ENCODE measurements around the gene TNPO3.
A peak's percentile ranks its signal among the peaks of the same experiment; 100 is the strongest.
"Not testable (repeated sequence)": the region's sequence is repeated elsewhere in the genome, so short reads cannot be mapped to it uniquely, and the experiment has no call there.

Gene TNPO3

DNA sequence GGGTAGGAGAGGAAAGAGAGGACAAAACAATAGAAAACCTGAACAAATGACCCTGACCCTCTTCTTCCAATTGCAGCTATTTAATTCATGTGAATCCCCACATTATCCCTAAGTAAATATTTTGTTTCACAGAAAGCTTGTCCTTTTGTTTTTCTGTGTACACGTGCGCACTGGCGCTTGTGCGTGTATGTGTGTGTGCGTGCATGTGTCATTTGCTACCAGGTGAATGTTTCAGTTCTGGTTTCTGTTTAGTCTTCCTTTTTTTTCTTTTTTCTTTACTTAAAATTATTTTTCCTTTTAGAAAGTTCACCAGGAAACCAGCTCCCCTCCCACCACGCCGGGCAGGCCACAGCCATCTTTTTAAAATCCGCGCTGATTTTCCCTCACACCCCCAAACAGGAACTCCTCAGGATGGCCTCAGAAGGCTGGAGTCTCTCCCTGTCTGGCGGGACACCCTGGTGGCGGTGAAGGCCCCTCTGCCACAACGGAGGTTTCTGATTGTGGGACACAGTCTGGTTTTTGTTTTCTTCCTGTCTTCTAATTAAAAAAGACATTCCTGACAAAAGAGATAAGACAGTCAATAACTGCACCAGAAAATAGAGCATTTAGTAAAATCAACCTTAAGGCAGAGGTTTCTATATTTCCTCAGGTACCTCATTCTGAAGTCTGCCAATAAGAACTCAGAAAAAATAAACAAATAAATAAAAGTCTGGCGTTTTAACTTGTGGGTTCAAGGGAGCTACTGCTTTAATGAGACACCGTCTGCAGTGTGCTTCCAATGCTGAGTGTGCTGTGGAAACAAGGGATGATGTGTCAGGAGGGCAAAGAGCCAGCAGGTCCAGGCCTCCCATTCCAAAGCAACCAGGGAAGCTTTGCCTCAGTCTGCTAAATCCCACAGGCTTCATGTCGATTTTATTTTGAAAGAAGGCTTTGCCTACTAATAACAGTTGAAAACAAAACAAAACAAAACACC is 99.8 kb downstream of the TNPO3 start:
- no peak for DNase-seq

DNA sequence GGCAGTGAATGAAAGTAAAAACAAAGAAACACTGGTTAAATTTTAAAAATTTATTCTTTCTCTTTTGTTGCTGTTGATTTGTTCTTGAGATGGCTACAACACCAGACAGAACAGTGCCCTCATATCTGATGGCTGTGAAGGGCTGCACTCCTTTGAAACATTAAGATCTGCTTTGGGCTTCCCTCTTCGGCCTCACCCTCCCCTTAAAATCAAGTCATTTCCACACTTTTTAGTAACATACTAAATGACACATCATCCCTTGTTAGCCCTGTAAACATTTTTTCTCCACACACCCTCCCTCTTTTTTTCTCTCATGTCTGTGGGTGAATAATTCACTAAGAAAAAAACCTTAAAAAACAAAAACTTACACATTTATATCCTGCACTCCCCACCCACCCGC is 100.8 kb downstream of the TNPO3 start:
- DNase-seq = no peak

DNA sequence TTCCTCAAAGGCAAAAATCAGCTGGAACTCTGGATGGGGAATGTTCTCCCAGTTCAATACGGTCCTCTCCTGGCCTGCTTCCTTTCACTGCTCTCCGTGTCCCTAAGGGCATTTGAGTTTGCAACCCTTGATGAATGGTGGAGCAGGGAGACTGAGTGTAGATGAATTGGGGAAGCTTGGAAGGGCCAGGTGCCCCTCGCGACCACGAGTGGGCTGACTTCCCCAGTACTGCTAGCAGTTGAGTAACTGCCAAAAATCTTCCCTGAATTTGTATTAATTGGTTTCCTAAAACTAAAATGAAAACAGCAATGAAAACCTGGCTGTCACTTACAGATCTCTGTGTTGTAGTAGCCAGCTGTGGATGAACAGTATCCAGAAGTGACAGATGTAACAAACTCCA is 103.6 kb downstream of the TNPO3 start:
- DNase-seq = no peak

DNA sequence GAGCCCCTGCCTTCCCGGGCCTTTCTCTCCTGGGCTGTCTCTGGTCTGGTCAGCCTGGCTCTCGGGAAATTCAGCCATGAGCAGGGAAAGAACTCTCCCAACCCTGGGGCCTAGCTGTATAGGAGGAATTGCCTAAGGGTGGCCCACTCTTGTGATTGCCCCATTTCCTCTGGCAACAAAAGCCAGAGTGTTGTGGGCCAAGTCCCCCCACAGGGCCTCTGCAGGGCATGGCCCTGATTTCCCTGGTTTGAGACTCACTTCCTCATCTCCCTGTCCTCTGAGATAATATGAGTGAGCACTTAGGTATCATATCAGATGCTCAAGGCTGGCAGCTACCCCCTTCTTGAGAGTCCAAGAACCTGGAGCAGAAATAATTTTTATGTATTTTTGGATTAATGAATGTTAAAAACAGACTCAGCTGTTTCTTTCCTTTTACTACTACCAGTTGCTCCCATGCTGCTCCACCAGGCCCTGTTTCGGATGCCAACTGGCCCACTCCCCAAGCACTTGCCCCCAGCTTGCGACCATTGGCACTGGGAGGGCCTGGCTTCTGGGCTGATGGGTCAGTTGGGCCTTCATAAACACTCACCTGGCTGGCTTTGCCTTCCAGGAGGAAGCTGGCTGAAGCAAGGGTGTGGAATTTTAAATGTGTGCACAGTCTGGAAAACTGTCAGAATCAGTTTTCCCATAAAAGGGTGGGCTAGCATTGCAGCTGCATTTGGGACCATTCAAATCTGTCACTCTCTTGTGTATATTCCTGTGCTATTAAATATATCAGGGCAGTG is 105.7 kb downstream of the TNPO3 start:
- no peak for DNase-seq

DNA sequence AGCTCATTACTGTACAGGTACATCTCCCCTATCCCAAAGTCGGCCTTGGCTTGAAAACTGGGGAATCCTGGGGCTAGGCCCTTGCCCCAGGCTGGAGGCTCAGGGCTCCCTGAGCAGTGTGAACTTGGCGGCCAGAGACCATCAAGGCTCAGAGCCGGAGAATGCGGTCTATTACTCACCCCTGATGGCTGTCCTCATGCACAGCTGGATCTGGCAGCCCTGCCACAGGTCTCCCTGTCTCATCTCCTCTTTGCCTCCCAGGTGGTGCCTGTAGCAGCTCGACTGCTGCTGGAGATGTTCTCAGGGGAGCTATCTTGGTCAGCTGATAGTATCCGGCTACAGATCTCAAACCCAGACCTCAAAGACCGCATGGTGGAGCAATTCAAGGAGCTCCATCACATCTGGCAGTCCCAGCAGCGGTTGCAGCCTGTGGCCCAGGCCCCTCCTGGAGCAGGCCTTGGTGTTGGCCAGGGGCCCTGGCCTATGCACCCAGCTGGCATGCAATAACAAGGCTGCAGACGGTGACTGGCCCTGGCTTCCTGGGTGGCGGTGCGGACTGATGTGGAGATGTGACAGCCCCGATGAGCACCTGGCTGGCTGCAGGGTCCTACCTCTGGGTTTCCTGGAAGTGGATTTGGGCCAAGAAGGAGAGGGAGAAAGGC is 106.5 kb downstream of the TNPO3 start:
- DNase-seq = no peak

DNA sequence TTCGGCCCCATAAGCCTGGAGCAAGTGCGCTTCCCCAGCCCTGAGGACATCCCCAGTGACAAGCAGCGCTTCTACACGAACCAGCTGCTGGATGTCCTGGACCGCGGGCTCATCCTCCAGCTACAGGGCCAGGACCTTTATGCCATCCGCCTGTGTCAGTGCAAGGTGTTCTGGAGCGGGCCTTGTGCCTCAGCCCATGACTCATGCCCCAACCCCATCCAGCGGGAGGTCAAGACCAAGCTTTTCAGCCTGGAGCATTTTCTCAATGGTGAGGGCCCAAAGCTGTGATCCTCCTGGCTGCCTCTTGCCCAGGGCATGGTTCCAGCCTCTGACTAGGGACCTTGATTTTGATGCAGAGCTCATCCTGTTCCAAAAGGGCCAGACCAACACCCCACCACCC is 107.1 kb downstream of the TNPO3 start:
- no peak for DNase-seq

DNA sequence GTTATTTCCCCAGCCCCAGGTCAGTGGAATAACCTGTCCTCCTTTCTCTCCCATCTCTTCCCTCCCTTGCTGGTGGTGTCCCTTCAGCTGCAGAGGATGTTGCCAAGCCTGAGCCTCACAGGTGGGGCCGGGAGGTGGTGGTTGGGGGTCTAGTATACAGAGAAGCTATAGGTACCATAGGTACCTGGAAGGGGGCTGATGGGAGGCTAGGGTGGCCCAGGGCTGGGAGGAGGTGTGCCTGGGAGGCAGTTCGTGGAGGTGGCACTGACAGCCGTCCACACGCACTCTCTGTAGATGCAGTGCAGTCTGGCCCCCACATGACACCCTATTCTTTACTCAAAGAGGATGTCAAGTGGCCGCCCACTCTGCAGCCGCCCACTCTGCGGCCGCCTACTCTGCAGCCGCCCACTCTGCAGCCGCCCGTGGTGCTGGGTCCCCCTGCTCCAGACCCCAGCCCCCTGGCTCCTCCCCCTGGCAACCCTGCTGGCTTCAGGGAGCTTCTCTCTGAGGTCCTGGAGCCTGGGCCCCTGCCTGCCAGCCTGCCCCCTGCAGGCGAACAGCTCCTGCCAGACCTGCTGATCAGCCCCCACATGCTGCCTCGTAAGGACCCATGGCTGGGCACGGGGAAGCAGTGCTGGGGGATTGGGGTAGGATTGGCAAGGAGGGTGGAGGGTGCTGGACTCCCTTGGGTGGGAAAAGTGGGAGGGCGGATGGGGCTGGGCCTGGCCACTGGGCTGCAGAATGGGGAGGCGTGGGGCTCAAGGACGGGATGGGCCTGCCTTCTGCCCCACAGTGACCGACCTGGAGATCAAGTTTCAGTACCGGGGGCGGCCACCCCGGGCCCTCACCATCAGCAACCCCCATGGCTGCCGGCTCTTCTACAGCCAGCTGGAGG is 107.7 kb downstream of the TNPO3 start:
- DNase-seq = no peak

DNA sequence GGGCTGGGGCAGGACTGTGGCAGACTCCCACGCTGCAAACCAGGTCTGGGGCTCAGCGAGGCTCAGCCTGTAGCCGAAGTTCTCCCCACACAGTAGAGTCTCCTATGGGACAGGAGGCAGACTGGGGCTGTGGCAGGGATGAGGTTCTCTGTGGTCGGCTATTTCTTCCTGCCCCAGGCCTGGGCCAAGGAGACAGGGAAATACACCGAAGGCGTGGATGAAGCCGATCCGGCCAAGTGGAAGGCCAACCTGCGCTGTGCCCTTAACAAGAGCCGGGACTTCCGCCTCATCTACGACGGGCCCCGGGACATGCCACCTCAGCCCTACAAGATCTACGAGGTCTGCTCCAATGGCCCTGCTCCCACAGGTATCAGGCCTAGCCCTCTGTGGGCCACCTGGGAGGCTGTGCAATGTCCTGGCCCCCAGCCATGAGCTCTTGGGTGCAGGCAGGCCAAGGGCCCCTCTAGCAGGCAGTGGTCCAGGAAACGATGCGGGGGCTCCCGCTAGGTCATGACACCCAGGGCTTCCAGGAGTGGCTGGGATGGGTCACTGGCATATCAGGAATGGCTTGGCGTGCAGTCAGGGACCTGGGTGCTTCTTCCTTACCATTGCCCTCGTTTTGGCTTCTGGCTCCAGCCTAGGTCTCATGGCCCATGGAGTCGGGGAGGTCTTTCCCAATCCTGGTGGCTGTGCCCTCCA is 109.1 kb downstream of the TNPO3 start:
- DNase-seq = no peak

DNA sequence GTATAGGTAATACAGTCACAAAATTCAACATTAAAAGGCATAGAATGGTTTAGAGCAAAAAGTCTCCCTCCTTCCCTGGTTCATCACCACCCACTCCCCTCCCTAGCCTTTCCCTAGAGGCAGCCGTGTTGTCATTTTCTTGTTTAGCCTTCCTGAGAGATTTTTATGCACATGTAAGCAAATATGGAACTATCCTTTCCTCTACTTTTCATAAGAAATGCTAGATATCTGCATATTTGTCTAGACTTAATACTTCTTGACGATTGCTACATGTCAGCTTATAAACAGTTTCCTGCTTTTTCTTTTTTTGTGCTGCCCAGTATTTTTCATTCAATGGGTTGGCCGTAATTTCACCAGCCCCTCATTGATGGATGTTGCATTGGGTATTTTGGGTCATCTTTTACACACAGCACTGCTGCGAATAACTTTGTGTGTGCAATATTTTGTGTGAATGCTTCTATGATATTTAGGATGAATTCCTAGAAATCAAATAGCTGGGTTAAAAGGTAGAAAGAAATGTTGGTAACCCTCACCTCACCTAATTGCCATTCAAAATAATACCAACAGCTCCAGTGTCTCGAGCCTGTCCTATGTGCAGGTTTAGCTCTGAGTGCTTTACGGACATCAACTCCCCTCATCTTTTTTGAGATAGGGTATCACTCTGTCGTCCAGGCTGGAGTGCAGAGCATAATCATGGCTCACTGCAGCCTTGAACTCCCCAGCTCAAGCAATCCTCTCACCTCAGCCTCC is 110.2 kb downstream of the TNPO3 start:
- DNase-seq = no peak

DNA sequence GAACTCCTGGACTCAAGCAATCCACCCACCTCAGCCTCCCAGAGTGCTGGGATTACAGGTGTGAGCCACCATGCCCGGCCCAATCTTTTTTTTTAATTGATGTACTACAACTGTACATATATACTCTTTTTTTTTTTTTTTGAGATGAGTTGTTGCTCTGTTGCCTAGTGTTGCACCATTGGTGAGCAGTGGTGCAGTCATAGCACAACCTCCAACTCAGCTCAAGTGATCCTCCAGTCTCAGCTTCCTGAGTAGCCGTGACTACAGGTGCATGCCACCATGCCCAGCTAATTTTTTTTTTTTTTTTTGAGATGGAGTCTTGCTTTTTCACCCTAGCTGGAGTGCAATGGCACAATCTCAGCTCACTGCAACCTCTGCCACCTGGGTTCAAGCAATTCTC is 111.7 kb downstream of the TNPO3 start:
- not testable (repeated sequence) for DNase-seq

DNA sequence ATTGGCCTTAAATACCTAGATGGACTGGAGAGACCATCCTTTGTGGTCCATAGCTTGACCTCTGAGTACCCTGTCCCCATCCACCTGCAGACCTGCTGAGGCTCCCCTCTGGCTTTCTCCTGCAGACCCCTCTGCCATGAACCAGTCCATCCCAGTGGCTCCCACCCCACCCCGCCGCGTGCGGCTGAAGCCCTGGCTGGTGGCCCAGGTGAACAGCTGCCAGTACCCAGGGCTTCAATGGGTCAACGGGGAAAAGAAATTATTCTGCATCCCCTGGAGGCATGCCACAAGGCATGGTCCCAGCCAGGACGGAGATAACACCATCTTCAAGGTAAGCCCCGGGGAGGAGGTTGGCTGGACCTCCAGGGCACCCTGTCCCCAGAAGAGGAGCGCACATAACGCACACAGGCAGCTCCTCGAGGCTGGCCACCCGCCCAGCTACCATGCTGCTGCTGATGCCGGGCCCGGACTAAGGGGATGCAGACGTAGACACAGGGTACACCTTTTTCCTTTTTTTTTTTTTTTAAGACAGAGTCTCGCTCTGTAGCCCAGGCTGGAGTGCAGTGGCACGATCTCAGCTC is 112.9 kb downstream of the TNPO3 start:
- no peak for DNase-seq

DNA sequence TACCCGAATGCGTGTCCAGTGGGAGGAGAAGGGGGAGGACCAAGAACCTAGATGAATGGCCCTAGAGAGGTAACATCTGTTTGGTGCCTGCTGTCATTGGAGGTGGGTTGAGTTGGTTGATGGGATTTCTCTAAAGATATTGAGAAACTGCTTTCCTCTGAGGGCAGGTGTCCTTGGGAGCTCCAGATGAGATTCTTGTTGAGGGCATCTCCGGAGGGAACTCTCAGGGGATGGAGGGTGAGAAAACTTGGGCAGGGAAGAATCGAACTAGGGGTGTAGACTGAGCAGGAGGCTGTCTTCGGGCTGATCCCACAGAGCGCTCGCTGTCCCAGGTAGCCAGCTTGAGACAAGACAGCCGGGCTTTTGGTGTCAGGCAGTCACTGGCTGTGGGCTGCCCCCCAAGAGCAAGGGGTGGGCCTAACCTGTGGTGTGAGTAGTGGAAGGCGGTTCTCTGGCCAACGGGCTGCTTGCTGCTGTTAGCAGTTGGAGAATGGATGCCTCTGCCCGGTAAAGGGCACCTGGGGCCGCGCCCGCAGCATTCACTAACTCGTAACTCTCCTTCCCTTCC is 113.5 kb downstream of the TNPO3 start:
- DNase-seq = no peak

DNA sequence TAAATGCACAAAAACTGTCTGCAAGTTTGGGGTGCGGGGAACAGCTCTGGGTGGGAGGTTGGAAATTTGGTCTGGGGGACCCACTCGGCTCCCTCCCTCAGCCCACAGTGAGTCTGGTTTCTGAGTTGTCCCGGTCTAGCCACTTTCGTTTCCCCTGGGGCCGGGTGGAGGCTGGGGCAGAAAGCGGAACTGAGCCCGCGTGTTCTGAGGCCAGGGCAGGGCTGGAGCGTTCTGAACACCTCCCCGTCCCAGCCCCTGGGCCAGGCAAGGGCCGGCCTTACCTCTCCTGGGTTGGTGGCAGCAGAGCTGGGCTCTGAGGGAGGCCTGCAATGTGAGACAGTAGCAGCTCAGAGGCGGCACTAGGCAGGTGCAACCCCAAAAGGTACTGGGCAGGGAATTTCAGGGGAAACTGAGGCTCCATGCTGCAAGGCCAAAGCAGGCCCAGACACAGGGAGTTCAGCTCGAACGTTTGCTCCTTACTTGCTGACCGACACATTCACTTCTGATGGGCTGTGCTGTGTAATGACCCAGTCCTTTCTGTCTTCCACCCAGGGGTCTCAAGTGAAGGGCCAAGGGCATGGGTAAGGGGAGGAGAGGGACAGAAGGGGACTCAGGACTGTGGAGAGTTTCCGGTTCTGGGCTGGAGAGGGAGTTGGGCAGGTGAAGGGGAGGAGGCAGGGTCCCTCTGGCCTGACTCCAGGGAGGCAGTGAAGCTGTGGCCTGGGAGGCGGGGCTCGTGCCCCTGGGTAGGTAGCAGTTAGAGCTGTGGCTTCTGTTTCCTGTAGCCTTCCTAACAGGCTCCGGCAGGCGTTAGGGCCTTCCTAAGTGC is 114.2 kb downstream of the TNPO3 start:
- DNase-seq = no peak

DNA sequence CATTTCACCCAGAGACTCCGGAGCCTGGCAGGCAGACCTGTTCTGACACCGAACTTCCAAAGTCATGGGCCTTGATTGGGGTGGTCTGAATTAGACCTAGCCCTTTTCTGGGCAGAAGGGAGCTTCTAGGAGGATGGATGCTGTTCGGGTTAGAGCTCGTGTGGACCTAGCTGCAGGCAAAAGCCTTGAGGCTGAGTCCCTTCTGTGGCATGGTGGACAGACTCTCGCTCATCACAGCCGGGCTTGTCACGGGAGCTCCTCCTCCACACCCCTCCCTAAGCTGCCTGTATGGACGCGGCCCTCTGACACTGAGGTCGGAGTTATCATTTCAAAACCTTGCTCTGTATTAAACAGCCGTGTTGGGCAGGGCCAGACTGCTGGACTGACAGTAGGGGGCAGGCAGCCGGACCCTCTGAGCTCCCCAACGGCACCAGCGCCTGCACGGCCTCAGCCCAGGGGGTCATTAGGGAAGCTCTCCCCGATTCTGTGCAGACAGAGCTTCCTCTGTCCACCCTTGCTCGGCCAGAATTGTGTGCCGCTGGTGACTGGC is 115.0 kb downstream of the TNPO3 start:
- DNase-seq = no peak

DNA sequence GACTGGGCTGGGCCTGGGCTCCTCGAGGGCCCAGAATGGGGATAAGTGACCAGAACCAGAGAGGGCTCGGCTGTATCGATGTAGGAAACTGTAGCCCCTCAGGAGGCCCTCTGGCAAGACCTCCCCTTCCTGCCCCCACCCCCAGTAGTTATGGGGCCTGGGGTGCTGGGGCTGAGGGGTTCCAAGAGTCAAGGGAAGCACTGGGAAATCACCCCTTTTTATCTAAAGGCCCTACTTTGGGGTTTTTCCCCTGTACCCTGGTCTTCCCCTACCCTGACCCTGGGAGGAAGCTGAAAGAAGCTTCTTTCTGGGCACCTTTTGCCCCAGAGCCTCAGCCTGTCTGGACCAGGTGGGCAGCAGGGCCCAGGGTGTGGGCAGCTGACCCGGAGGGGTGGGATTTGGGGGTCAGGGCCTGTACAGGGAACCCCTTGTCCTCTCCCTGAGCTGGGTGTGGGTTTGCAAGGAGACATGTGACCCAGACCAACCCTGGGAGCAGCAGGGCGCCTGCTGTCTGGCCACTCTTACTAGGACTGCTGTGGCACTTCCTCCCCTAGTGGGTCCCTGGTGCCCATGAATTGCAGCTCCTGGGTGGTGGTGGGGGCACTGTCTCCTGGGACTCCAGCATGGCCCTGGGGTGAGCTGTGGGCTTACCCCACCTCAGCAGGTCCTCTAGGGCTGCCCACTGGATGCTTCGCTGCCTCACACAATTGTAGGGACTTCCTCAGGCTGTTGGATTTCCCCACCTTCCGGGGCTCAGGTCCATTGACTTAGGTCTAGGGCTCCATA is 115.6 kb downstream of the TNPO3 start:
- no peak for DNase-seq

DNA sequence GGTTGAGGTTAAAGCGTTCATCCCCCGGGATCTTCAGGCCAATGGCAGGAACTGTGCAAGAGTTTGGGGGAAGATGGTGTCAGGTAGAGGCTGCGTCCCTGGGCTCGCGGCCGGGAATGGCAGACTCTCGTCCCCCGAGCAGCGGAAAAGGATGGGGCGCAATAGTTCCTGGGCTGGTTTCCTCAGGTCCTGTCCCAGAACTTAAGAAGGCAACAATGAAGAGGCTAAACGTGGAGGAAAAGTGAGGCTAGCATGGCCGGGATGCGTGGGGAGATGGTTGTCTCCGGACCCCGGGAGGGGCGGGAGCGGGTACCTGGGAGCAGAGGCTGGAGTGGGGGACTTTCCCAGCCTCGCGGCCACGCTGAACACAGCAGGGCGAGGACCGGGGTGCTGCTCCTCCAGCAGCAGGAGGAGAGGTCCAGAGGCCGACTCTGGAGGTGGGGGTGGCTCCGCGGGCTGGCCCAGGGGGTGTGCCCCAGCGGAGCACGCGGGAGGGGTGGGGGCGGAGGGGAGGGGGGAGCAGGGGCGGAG is 116.3 kb downstream of the TNPO3 start:
- DNase-seq = no peak

DNA sequence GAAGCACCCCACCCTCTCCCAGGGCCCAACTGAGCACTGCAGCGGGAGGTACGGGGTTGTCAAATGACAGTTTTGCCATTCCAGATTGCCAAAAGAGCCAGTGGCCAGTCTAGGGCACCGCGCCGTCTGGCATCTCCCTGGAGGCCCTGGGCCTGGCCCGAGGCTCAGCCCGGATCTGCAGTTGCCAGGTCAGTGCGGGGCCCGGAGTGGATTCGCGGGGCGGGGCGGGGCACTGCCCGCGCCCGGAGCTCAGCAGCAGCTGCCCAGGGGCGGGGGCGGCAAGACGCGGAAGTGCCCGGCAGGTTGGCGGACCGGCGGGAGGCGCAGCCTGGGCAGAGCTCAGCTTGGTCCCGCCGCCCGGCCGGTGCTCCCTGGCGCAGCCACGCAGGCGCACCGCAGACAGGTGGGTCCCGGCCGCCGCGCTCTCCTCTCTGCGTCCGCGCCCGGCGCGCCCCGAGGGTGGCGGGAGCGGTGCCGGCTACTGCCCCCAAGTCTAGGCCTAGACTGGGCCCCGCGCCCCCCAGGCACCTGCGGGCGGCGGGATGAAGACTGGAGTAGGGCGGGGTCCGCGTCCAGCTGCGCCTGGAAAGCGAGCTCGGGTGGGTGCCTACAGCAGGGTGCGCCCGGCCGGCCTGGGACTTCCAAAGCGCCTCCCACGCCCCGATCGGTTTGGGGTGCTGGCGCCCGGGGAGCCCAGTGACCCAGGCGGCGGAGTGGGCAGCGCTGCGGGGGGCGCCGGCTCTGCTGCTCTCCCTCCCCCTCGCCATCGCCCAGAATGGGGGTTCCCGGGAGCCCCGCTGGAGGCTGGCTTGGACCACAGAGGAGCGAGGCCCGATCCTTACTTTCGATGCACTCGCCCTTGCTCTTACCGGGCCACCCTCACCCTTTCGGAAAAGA is 117.0 kb downstream of the TNPO3 start, which contains the start of gene IRF5:
Gene IRF5, plus strand, starts transcription at position 281 of the 897 bp plus-strand sequence. CDS start 4,155 bp downstream, outside the sequence.
- peak; percentile 43 for DNase-seq

Data from activated CD4-positive, alpha-beta T cell treated with anti-CD3 and anti-CD28 coated beads, Interleukin-2, amount 50 U/mL, for 16 hours (primary cell).